Ascending aorta (tissue), 2 donors: ENCODE measurements around the gene PIGW. TPM values are rescaled to one million over a fixed set of nuclear protein-coding genes. Genes with fewer than 3 reads are reported as not detected.

ENCODE experiments used
- DNase-seq, 2 donors: peaks; one replicate each; pipeline ENCODE4 v3.0.0-alpha.2; 2019; ENCODE audit warnings: low spot score in 2 of 2
- H3K27ac ChIP-seq, 2 donors: fragments of 200-600 bp; sonication (generic); one replicate each; pipeline ENCODE4 v1.5.1; 2016 to 2017; ENCODE audit warnings: mild to moderate bottlenecking in 1 of 2
- H3K27me3 ChIP-seq: fragments of 200-600 bp; sonication (generic); one replicate; pipeline ENCODE4 v1.5.1; 2017
- H3K36me3 ChIP-seq, 2 donors: fragments of 200-600 bp; sonication (generic); one replicate each; pipeline ENCODE4 v1.5.1; 2016
- H3K4me1 ChIP-seq, 2 donors: fragments of 200-600 bp; sonication (generic); one replicate each; pipeline ENCODE4 v1.5.1; 2016 to 2017; ENCODE audit warnings: mild to moderate bottlenecking in 1 of 2
- H3K4me3 ChIP-seq, 2 donors: fragments of 200-600 bp; sonication (generic); one replicate each; pipeline ENCODE4 v1.5.1; 2016 to 2017; ENCODE audit warnings: mild to moderate bottlenecking in 1 of 2
- H3K9me3 ChIP-seq, 2 donors: fragments of 200-600 bp; sonication (generic); one replicate each; pipeline ENCODE4 v1.5.1; 2016
- CTCF ChIP-seq, 3 experiments: fragments of 200-600 bp in 2 of 3; fragments of 450-650 bp in 1 of 3; sonication (generic) in 2 of 3; IDR thresholded peaks; one replicate each; pipeline ENCODE4 v1.5.1; 2016 to 2019; ENCODE audit warnings: antibody characterized with exemption in 3 of 3, mild to moderate bottlenecking in 1 of 3, moderate library complexity in 1 of 3
- intact Hi-C: fragments of 100-400 bp; cut with DNase I; formaldehyde crosslinking; loops from one replicate; pipeline ENCODE4 v1.15.1; 2023
- total RNA-seq: library from RNA; depleted of rRNA; stranded (reverse); fragments of >200 nt; gene quantifications from one replicate; pipeline ENCODE4 v1.1.0, GENCODE V29; 2016

The PIGW gene
- total RNA-seq, 1 donor from 2014 or later, result 6.0 TPM

- Histone ChIP-seq H3K27ac (no peak overlapping the region), H3K27me3 (no peaks in the 10 kb centered on the region), H3K4me1 (no peaks in the 10 kb centered on the region), H3K36me3 (peaks cover 62% of the 10 kb centered on the region in 2 donors), H3K4me3 (no peak overlapping the region), H3K9me3 (no peaks in the 10 kb centered on the region)
- intact Hi-C loops, result no loop called here
- no peak for DNase-seq
- TF ChIP-seq CTCF (IDR thresholded peaks at IDR 0.05), result no peak
Observed at GRCh38 chr17:36493956-36494355, 40.8 kb upstream of the PIGW start.

- intact Hi-C loops, result no loop called here
- TF ChIP-seq CTCF (IDR thresholded peaks at IDR 0.05), result no peak
Observed at GRCh38 chr17:36494674-36495073, 40.1 kb upstream of the PIGW start.

GRCh38 chr17:36495076-36495578 lies 39.7 kb upstream of the PIGW start:
- intact Hi-C loops, result no loop called here
- no peak for TF ChIP-seq CTCF (IDR thresholded peaks at IDR 0.05)
- Histone ChIP-seq H3K36me3 (peaks cover 62 to 63% of the 10 kb centered on the region in 2 donors), H3K27ac (no peak overlapping the region), H3K4me1 (no peaks in the 10 kb centered on the region), H3K4me3 (no peak overlapping the region), H3K9me3 (no peaks in the 10 kb centered on the region), H3K27me3 (no peaks in the 10 kb centered on the region)
- DNase-seq, result peak in 1 of 2 donors; percentile 40

More at GRCh38 chr17:36494674-36495073, 40.1 kb upstream of the PIGW start:
- Histone ChIP-seq H3K27me3 (no peaks in the 10 kb centered on the region), H3K27ac (no peak overlapping the region), H3K4me3 (no peak overlapping the region), H3K4me1 (no peaks in the 10 kb centered on the region), H3K36me3 (peaks cover 62 to 63% of the 10 kb centered on the region in 2 donors), H3K9me3 (no peaks in the 10 kb centered on the region)
- DNase-seq, result no peak

GRCh38 chr17:36496018-36496789 lies 38.6 kb upstream of the PIGW start:
- Histone ChIP-seq H3K4me3 (no peak overlapping the region), H3K27ac (no peak overlapping the region), H3K36me3 (peaks cover 62 to 73% of the 10 kb centered on the region in 2 donors), H3K4me1 (no peaks in the 10 kb centered on the region), H3K27me3 (no peaks in the 10 kb centered on the region), H3K9me3 (no peaks in the 10 kb centered on the region)
- TF ChIP-seq CTCF (IDR thresholded peaks at IDR 0.05), result no peak
- no peak for DNase-seq
- intact Hi-C loops, result no loop called here

- peaks cover 51 to 74% of the 10 kb centered on the region in 2 donors for H3K36me3 ChIP-seq
- H3K4me1 ChIP-seq, result no peaks in the 10 kb centered on the region
- H3K4me3 ChIP-seq, result no peak overlapping the region
- no peaks in the 10 kb centered on the region for H3K27me3 ChIP-seq
- H3K9me3 ChIP-seq, result no peaks in the 10 kb centered on the region
- DNase-seq, result no peak
- no peak overlapping the region for H3K27ac ChIP-seq
- no peak for TF ChIP-seq CTCF (IDR thresholded peaks at IDR 0.05)
- intact Hi-C loops, result no loop called here
Observed at GRCh38 chr17:36498155-36498554, 36.6 kb upstream of the PIGW start.
